Subcutaneous adipose tissue (tissue), 4 donors: ENCODE results near the gene ADAT1. TPM values are rescaled to one million over a fixed set of nuclear protein-coding genes. Genes with fewer than 3 reads are reported as not detected.

Experiments used
- total RNA-seq, 4 donors: library from RNA; depleted of rRNA; stranded (reverse); fragments of >200 nt; gene quantifications; one replicate each; pipeline ENCODE4 v1.1.0, GENCODE V29; 2016
- TF ChIP-seq, protein P1 (sequence below): fragments of 450-650 bp; IDR thresholded peaks from one replicate; pipeline ENCODE4 v1.5.1; 2016; ENCODE audit warnings: low read depth, mild to moderate bottlenecking, control low read depth, antibody characterized with exemption, moderate library complexity

The ADAT1 gene, protein sequence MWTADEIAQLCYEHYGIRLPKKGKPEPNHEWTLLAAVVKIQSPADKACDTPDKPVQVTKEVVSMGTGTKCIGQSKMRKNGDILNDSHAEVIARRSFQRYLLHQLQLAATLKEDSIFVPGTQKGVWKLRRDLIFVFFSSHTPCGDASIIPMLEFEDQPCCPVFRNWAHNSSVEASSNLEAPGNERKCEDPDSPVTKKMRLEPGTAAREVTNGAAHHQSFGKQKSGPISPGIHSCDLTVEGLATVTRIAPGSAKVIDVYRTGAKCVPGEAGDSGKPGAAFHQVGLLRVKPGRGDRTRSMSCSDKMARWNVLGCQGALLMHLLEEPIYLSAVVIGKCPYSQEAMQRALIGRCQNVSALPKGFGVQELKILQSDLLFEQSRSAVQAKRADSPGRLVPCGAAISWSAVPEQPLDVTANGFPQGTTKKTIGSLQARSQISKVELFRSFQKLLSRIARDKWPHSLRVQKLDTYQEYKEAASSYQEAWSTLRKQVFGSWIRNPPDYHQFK
- 10 to 100 TPM; 31.3 to 57.1 (median 41.7) TPM for total RNA-seq

GRCh38 chr16:75622761-75623605 lies at the start of gene ADAT1:
ADAT1 (minus strand) TSS chr16:75623281; CDS start chr16:75620799, 2,482 bp downstream.
- TF ChIP-seq, protein P1, sequence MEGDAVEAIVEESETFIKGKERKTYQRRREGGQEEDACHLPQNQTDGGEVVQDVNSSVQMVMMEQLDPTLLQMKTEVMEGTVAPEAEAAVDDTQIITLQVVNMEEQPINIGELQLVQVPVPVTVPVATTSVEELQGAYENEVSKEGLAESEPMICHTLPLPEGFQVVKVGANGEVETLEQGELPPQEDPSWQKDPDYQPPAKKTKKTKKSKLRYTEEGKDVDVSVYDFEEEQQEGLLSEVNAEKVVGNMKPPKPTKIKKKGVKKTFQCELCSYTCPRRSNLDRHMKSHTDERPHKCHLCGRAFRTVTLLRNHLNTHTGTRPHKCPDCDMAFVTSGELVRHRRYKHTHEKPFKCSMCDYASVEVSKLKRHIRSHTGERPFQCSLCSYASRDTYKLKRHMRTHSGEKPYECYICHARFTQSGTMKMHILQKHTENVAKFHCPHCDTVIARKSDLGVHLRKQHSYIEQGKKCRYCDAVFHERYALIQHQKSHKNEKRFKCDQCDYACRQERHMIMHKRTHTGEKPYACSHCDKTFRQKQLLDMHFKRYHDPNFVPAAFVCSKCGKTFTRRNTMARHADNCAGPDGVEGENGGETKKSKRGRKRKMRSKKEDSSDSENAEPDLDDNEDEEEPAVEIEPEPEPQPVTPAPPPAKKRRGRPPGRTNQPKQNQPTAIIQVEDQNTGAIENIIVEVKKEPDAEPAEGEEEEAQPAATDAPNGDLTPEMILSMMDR = no peak

- TF ChIP-seq, protein P1 = no peak
Observed at GRCh38 chr16:75667503-75667902, 44.4 kb upstream of the ADAT1 start.

DNA sequence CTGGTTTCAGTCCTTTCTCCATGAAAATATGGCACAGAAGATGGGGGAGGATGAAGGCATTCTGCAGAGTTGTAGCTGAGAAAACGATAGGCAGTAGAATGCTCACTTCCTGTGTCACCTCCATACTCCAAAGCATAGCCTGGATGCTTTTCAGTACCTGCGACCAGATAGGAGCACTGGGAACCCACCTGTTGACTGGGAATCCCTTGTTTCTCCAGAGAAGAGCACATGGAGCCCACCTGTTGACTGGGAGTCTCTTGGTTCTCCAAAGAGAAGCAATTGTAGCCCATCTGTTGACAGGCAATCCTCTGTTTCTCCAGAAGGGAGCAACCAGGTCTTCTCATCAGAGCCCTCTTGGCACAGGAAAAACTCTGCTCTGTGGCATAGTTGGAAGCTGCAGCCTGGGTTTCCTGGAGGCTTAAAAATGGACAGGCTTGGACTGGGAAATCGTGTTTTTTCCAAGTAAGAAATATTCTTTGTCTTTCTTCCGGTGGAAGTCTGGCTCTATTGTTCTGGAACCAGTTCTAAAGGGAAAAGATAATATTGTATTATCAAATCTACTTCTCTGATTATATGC lies 37.7 kb upstream of the ADAT1 start:
- TF ChIP-seq, protein P1 = no peak

DNA sequence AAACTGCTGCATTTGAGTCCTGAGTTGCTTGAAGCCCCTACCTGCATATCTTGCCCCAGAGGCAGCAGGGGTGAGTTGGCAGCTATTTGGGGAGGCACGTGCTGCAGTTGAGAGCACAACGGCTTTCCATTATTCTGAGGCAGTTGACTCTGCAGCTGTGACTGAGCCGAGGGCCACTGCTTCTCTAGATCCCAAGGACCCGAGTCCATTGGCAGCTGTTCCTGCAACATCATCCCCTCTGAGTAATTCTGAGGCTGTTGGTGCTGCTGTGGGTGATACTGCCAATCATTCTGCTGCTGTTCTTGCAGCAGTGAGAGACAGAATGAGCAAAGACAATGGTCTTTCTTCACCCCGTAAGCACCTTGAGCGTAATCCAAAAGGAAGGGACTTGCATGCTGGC lies 37.2 kb upstream of the ADAT1 start:
- TF ChIP-seq, protein P1 = no peak

DNA sequence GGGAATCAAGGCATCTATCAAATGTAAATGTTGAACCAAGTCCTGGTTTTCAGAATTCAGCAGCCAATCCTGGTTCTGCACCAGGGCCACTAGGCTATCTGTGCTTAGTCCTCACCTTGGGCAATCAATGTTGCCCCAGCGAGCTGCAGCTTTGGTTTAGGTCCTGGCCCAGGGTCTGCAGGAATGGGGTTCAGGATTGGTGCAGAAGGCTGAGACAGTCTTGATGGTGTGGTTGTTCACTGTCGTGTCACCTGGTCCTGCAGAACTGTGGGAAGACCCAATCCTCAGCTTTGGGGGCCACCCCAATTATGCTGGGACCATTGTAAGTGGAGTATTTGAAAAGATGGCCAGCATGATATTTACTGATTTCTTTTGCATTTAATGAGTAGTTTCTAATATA lies 35.1 kb upstream of the ADAT1 start:
- TF ChIP-seq, protein P1 = no peak

GRCh38 chr16:75653922-75654321 lies 30.8 kb upstream of the ADAT1 start:
- TF ChIP-seq, protein P1 = no peak
